Activated CD4-positive, alpha-beta T cell treated with anti-CD3 and anti-CD28 coated beads, Interleukin-2, amount 10 ng/mL, durations not matched to agents 24 days and 14 days (primary cell): ENCODE data around the gene ADAMTSL3. TPM values are rescaled to one million over a fixed set of nuclear protein-coding genes. Genes with fewer than 3 reads are reported as not detected.
"Not testable (repeated sequence)": the region's sequence is repeated elsewhere in the genome, so short reads cannot be mapped to it uniquely, and the experiment has no call there.

Experiments
- DNase-seq: peaks from one replicate; pipeline ENCODE4 v3.0.0; 2022
- H3K27ac Mint-ChIP-seq: one replicate; pipeline ENCODE4 v1.8.0; 2022; ENCODE audit warnings: mild to moderate bottlenecking, mixed read lengths
- H3K27me3 Mint-ChIP-seq: one replicate; pipeline ENCODE4 v1.8.0; 2022; ENCODE audit warnings: mixed read lengths
- H3K36me3 Mint-ChIP-seq: one replicate; pipeline ENCODE4 v1.8.0; 2022; ENCODE audit warnings: low read depth, mild to moderate bottlenecking, mixed read lengths
- H3K4me1 Mint-ChIP-seq: one replicate; pipeline ENCODE4 v1.8.0; 2021; ENCODE audit warnings: mixed read lengths
- H3K4me3 Mint-ChIP-seq: one replicate; pipeline ENCODE4 v1.8.0; 2022; ENCODE audit warnings: mild to moderate bottlenecking, moderate library complexity, mixed read lengths
- H3K9me3 Mint-ChIP-seq: one replicate; pipeline ENCODE4 v1.8.0; 2021; ENCODE audit warnings: mixed read lengths
- intact Hi-C: fragments of 100-400 bp; cut with micrococcal nuclease; formaldehyde crosslinking; loops from one replicate; pipeline ENCODE4 v1.15.1; 2023
- total RNA-seq: library from RNA; stranded (reverse); gene quantifications from 2 replicates; pipeline ENCODE4 v1.2.3, GENCODE V29; 2022

The ADAMTSL3 gene
- total RNA-seq, 1 donor from 2014 or later = not detected

- Mint-ChIP-seq H3K9me3 (no peaks in the 10 kb centered on the region), H3K27me3 (peaks cover 2% of the 10 kb centered on the region), H3K27ac (no peak overlapping the region), H3K36me3 (no peaks in the 10 kb centered on the region), H3K4me1 (no peaks in the 10 kb centered on the region), H3K4me3 (no peak overlapping the region)
- intact Hi-C loops = no loop called here
- no peak for DNase-seq
These were observed 362.4 kb downstream of the ADAMTSL3 start for GRCh38 chr15:84016371-84016770.

- intact Hi-C loops = loop anchor here (5.0 kb wide), 1 partner anchor 455 kb away; no protein-coding TSS in a partner anchor
These were observed 368.6 kb downstream of the ADAMTSL3 start for GRCh38 chr15:84022516-84022915.

GRCh38 chr15:84023636-84024035 is 369.7 kb downstream of the ADAMTSL3 start:
- Mint-ChIP-seq H3K27ac (no peak overlapping the region), H3K27me3 (peaks cover 3% of the 10 kb centered on the region), H3K9me3 (no peaks in the 10 kb centered on the region), H3K4me1 (no peaks in the 10 kb centered on the region), H3K4me3 (no peak overlapping the region), H3K36me3 (no peaks in the 10 kb centered on the region)
- intact Hi-C loops = loop anchor here (5.0 kb wide), 1 partner anchor 456 kb away; no protein-coding TSS in a partner anchor
- peak; percentile 72 for DNase-seq

More at GRCh38 chr15:84022516-84022915, 368.6 kb downstream of the ADAMTSL3 start:
- H3K27me3 Mint-ChIP-seq = peaks cover 3% of the 10 kb centered on the region
- DNase-seq = no peak
- no peaks in the 10 kb centered on the region for H3K36me3 Mint-ChIP-seq
- H3K4me1 Mint-ChIP-seq = no peaks in the 10 kb centered on the region
- H3K27ac Mint-ChIP-seq = no peak overlapping the region
- H3K4me3 Mint-ChIP-seq = no peak overlapping the region
- no peaks in the 10 kb centered on the region for H3K9me3 Mint-ChIP-seq

- Mint-ChIP-seq H3K27me3 (no peaks in the 10 kb centered on the region), H3K4me3 (no peak overlapping the region), H3K4me1 (no peaks in the 10 kb centered on the region), H3K9me3 (no peaks in the 10 kb centered on the region), H3K36me3 (no peaks in the 10 kb centered on the region), H3K27ac (no peak overlapping the region)
- no peak for DNase-seq
- intact Hi-C loops = no loop called here
These were observed 380.1 kb downstream of the ADAMTSL3 start for GRCh38 chr15:84033793-84034553.

- DNase-seq = no peak
- H3K36me3 Mint-ChIP-seq = no peaks in the 10 kb centered on the region
These were observed 380.9 kb downstream of the ADAMTSL3 start for GRCh38 chr15:84034578-84035398.

GRCh38 chr15:84035399-84035766 is 381.5 kb downstream of the ADAMTSL3 start:
- Mint-ChIP-seq H3K4me1 (no peaks in the 10 kb centered on the region), H3K4me3 (no peak overlapping the region), H3K27me3 (peaks cover 2% of the 10 kb centered on the region), H3K36me3 (no peaks in the 10 kb centered on the region), H3K27ac (no peak overlapping the region), H3K9me3 (no peaks in the 10 kb centered on the region)
- intact Hi-C loops = loop anchor here (5.0 kb wide), 1 partner anchor 468 kb away; no protein-coding TSS in a partner anchor
- DNase-seq = no peak

More at GRCh38 chr15:84034578-84035398, 380.9 kb downstream of the ADAMTSL3 start:
- no peaks in the 10 kb centered on the region for H3K4me1 Mint-ChIP-seq
- peaks cover 1% of the 10 kb centered on the region for H3K27me3 Mint-ChIP-seq
- intact Hi-C loops = loop anchor here (5.0 kb wide), 1 partner anchor 467 kb away; no protein-coding TSS in a partner anchor
- H3K9me3 Mint-ChIP-seq = no peaks in the 10 kb centered on the region
- no peak overlapping the region for H3K27ac Mint-ChIP-seq
- no peak overlapping the region for H3K4me3 Mint-ChIP-seq

GRCh38 chr15:84037301-84037700 is 383.4 kb downstream of the ADAMTSL3 start:
- Mint-ChIP-seq H3K9me3 (no peaks in the 10 kb centered on the region), H3K4me3 (no peak overlapping the region), H3K27ac (no peak overlapping the region), H3K36me3 (no peaks in the 10 kb centered on the region), H3K4me1 (no peaks in the 10 kb centered on the region), H3K27me3 (peaks cover 2% of the 10 kb centered on the region)
- DNase-seq = no peak
- intact Hi-C loops = loop anchor here (5.0 kb wide), 1 partner anchor 470 kb away; no protein-coding TSS in a partner anchor

- H3K4me1 Mint-ChIP-seq, H3K27me3 Mint-ChIP-seq, H3K9me3 Mint-ChIP-seq, H3K27ac Mint-ChIP-seq, H3K36me3 Mint-ChIP-seq, DNase-seq, H3K4me3 Mint-ChIP-seq, intact Hi-C loops: not testable (repeated sequence)
These were observed 388.6 kb downstream of the ADAMTSL3 start for GRCh38 chr15:84042434-84043056.

- H3K9me3 Mint-ChIP-seq = peaks cover 5% of the 10 kb centered on the region
- H3K27me3 Mint-ChIP-seq = no peaks in the 10 kb centered on the region
- intact Hi-C loops = no loop called here
- H3K4me3 Mint-ChIP-seq = no peak overlapping the region
- H3K4me1 Mint-ChIP-seq = no peaks in the 10 kb centered on the region
- H3K27ac Mint-ChIP-seq = no peak overlapping the region
- H3K36me3 Mint-ChIP-seq = no peaks in the 10 kb centered on the region
- DNase-seq = no peak
These were observed 392.2 kb downstream of the ADAMTSL3 start for GRCh38 chr15:84046064-84046637.

GRCh38 chr15:84049480-84049879 is 395.6 kb downstream of the ADAMTSL3 start:
- H3K27ac Mint-ChIP-seq, H3K36me3 Mint-ChIP-seq, H3K4me1 Mint-ChIP-seq, H3K27me3 Mint-ChIP-seq, H3K4me3 Mint-ChIP-seq, intact Hi-C loops, DNase-seq, H3K9me3 Mint-ChIP-seq: not testable (repeated sequence)

GRCh38 chr15:84050076-84050475 is 396.2 kb downstream of the ADAMTSL3 start:
- H3K27ac Mint-ChIP-seq = no peak overlapping the region
- no peaks in the 10 kb centered on the region for H3K4me1 Mint-ChIP-seq
- intact Hi-C loops = no loop called here
- H3K36me3 Mint-ChIP-seq = no peaks in the 10 kb centered on the region
- no peaks in the 10 kb centered on the region for H3K27me3 Mint-ChIP-seq
- H3K4me3 Mint-ChIP-seq = no peak overlapping the region
- H3K9me3 Mint-ChIP-seq = peaks cover 5% of the 10 kb centered on the region
- DNase-seq = no peak

GRCh38 chr15:84051146-84051545 is 397.2 kb downstream of the ADAMTSL3 start:
- H3K36me3 Mint-ChIP-seq, DNase-seq, H3K27ac Mint-ChIP-seq, H3K4me3 Mint-ChIP-seq, intact Hi-C loops, H3K27me3 Mint-ChIP-seq, H3K4me1 Mint-ChIP-seq, H3K9me3 Mint-ChIP-seq: not testable (repeated sequence)

- DNase-seq, H3K9me3 Mint-ChIP-seq, H3K36me3 Mint-ChIP-seq, H3K27ac Mint-ChIP-seq, H3K4me1 Mint-ChIP-seq, intact Hi-C loops, H3K27me3 Mint-ChIP-seq, H3K4me3 Mint-ChIP-seq: not testable (repeated sequence)
These were observed 400.6 kb downstream of the ADAMTSL3 start for GRCh38 chr15:84054544-84054943.
